ENCODE results near the gene XIAP.
A peak's percentile ranks its signal among the peaks of the same experiment; 100 is the strongest.

Gene XIAP

GRCh38 chrX:123905332-123905731 is 45.5 kb downstream of the XIAP start:
- Mint-ChIP-seq H3K4me1 (no peaks in the 10 kb centered on the region), H3K9me3 (peaks cover 50% of the 10 kb centered on the region), H3K4me3 (no peak overlapping the region), H3K36me3 (ENCODE audit: low read depth) (peaks cover 54% of the 10 kb centered on the region), H3K27me3 (ENCODE audit: low read depth, poor library complexity) (peaks cover 4% of the 10 kb centered on the region), H3K27ac (peak overlapping the region; percentile 84)
- no peak for DNase-seq
- TF ChIP-seq CTCF (IDR thresholded peaks at IDR 0.05): no peak

GRCh38 chrX:123906557-123907316 is 46.9 kb downstream of the XIAP start:
- no peak overlapping the region for H3K4me3 Mint-ChIP-seq
- peak overlapping the region; percentile 1 for H3K27ac Mint-ChIP-seq
- peaks cover 45% of the 10 kb centered on the region for H3K36me3 Mint-ChIP-seq (ENCODE audit: low read depth)
- no peak for TF ChIP-seq CTCF (IDR thresholded peaks at IDR 0.05)
- peaks cover 4% of the 10 kb centered on the region for H3K27me3 Mint-ChIP-seq (ENCODE audit: low read depth, poor library complexity)
- H3K4me1 Mint-ChIP-seq: no peaks in the 10 kb centered on the region
- no peak for DNase-seq
- H3K9me3 Mint-ChIP-seq: peaks cover 44% of the 10 kb centered on the region

- Mint-ChIP-seq H3K27ac (no peak overlapping the region), H3K36me3 (ENCODE audit: low read depth) (peaks cover 25% of the 10 kb centered on the region), H3K4me1 (no peaks in the 10 kb centered on the region), H3K4me3 (no peak overlapping the region), H3K27me3 (ENCODE audit: low read depth, poor library complexity) (no peaks in the 10 kb centered on the region), H3K9me3 (peaks cover 29% of the 10 kb centered on the region)
- no peak for TF ChIP-seq CTCF (IDR thresholded peaks at IDR 0.05)
- DNase-seq: no peak
Measured at GRCh38 chrX:123909523-123909922, 49.7 kb downstream of the XIAP start.

GRCh38 chrX:123917069-123917468 is 57.2 kb downstream of the XIAP start:
- Mint-ChIP-seq H3K4me3 (no peak overlapping the region), H3K4me1 (no peaks in the 10 kb centered on the region), H3K36me3 (ENCODE audit: low read depth) (no peaks in the 10 kb centered on the region), H3K27ac (no peak overlapping the region), H3K9me3 (peaks cover 24% of the 10 kb centered on the region), H3K27me3 (ENCODE audit: low read depth, poor library complexity) (peaks cover under 1% of the 10 kb centered on the region)
- TF ChIP-seq CTCF (IDR thresholded peaks at IDR 0.05): no peak
- no peak for DNase-seq

GRCh38 chrX:123918106-123918721 is 58.4 kb downstream of the XIAP start:
- no peaks in the 10 kb centered on the region for H3K36me3 Mint-ChIP-seq (ENCODE audit: low read depth)
- no peak overlapping the region for H3K4me3 Mint-ChIP-seq
- peaks cover 4% of the 10 kb centered on the region for H3K27me3 Mint-ChIP-seq (ENCODE audit: low read depth, poor library complexity)
- no peak for DNase-seq
- H3K27ac Mint-ChIP-seq: no peak overlapping the region
- TF ChIP-seq CTCF (IDR thresholded peaks at IDR 0.05): no peak
- H3K9me3 Mint-ChIP-seq: peaks cover 33% of the 10 kb centered on the region
- H3K4me1 Mint-ChIP-seq: no peaks in the 10 kb centered on the region
